ENCODE data around the gene ALK.

Gene ALK

DNA sequence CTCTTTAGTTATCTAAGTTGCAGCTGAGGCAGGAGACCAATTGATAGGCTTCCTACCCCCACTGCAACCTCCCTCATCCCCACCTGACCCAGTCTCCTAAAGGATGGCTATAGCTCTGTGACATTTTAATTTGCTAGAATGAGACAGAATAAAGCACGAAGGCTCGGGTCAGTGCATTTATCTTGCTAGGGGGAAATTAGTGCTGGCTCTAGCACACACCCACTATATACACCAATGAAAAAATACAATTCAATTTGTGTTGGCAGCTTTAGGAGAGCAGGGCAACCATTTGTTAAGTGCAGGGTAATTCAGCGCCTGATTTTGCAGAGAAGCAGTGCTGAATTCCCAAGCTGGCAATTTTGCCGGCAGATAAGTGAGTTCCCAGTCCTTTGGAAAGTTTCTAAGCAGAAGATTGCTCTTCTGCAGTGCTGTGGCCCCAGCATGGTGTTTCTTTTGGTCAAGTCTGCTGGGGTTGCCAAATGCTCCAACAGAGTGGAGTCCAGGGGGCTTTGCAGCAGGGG, 346.0 kb downstream of the ALK start:
- no peak overlapping the region for H3K4me3 ChIP-seq
- no peak for TF ChIP-seq CTCF (IDR thresholded peaks at IDR 0.05)
- H3K27me3 ChIP-seq = peaks cover 0 to 10% of the 10 kb centered on the region in 2 donors
- no peaks in the 10 kb centered on the region for H3K36me3 ChIP-seq
- DNase-seq = no peak
- H3K27ac ChIP-seq = no peak overlapping the region
- intact Hi-C loops (cut with DNase I; ENCODE audit: low total_unique reads) = no loop called here
- no peaks in the 10 kb centered on the region for H3K9me3 ChIP-seq
- H3K4me1 ChIP-seq = no peaks in the 10 kb centered on the region

DNA sequence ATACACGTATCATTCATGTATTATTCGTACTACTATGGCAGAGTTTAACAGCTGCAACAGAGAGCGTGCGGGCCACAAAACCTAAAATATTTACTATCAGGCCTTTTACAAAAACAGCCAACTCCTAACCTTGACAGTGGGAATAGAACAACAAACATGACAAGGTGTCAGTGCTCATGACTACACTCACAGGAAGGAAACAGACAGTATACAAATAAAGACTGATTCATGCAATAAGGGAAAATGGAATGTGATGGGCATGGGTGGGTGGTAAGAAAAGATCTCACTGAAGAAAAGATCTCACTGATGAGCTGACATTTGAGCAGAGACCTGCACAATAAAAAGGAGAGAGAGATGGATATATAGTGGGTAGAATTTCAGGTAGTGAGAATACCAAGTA, 347.8 kb downstream of the ALK start:
- no peak overlapping the region for H3K27ac ChIP-seq
- no peak for DNase-seq
- intact Hi-C loops (cut with DNase I; ENCODE audit: low total_unique reads) = no loop called here
- no peaks in the 10 kb centered on the region for H3K4me1 ChIP-seq
- H3K27me3 ChIP-seq = peaks cover 0 to 13% of the 10 kb centered on the region in 2 donors
- H3K36me3 ChIP-seq = no peaks in the 10 kb centered on the region
- no peaks in the 10 kb centered on the region for H3K9me3 ChIP-seq
- no peak overlapping the region for H3K4me3 ChIP-seq
- no peak for TF ChIP-seq CTCF (IDR thresholded peaks at IDR 0.05)

DNA sequence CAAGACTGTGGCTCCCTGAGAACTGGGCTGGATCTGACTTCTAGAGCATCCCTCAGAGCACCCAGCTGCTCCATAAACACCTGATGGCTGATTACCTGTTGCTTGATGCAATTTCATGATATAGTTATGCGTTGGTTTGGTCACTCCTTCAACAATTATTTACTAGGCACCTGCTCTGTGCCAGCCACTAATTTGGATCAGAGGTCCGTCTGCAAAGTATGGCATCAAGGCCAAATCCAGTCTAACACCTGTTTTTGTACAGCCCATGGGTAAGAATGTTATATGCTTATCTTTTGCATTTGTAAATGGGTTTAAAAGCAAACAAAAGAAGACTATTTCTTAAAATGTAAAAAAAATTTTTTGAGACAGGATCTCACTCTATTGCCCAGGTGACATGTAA, 348.2 kb downstream of the ALK start:
- H3K27ac ChIP-seq = no peak overlapping the region
- no peak for TF ChIP-seq CTCF (IDR thresholded peaks at IDR 0.05)
- intact Hi-C loops (cut with DNase I; ENCODE audit: low total_unique reads) = no loop called here
- H3K9me3 ChIP-seq = no peaks in the 10 kb centered on the region
- H3K27me3 ChIP-seq = peaks cover 0 to 13% of the 10 kb centered on the region in 2 donors
- no peaks in the 10 kb centered on the region for H3K36me3 ChIP-seq
- no peak for DNase-seq
- no peak overlapping the region for H3K4me3 ChIP-seq
- no peaks in the 10 kb centered on the region for H3K4me1 ChIP-seq

DNA sequence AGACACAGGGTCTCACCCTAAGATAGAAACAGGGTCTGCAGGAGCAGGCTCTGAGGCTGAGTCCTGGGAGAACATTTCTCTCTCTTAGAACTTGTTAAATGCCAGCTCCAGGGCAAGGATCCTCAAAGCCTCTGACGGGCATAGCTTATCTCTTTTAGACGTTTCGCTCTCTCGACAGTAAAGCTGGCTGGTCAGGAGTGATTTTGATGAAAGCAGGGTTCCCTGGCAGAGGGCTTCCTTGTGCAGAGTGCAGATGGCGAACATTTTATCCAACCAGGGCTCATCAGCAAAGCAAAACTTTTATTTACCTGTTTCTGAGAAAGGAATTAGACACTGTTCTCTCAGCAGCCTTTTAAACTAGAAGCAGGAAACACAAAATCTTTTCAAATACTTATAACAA, 350.8 kb downstream of the ALK start:
- Histone ChIP-seq H3K36me3 (no peaks in the 10 kb centered on the region), H3K27me3 (peaks cover 0 to 3% of the 10 kb centered on the region in 2 donors), H3K4me1 (no peaks in the 10 kb centered on the region), H3K27ac (no peak overlapping the region), H3K9me3 (no peaks in the 10 kb centered on the region), H3K4me3 (no peak overlapping the region)
- DNase-seq = no peak
- intact Hi-C loops (cut with DNase I; ENCODE audit: low total_unique reads) = no loop called here
- TF ChIP-seq CTCF (IDR thresholded peaks at IDR 0.05) = no peak

DNA sequence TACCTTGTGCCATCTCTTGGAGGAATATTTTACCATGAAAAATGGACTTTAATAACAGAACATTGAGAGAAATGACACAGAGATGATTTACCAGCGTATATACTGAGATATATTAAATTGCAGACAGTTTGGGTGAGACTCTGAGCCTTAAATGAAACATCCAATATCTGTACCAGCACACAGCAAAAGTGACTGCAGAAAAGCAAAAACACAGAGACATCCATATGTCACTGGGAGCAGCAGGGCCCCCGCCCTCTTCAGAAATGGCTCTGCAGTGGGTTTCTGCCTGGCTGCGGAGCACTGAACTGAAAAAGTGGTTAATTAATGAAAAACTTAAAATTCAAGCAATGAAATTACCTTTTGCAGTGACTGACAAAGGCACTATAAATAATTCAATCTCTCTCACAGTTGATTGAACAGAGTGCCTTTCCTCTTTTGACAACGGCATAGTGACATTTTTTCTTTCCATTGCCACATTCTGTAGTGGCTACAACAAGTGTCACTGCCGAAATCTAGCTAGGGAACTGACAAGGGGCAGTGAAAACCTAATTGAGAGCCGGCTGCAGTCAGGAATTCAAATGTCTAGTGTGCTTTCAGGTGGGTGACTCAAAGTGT, 353.4 kb downstream of the ALK start:
- no peak overlapping the region for H3K27ac ChIP-seq
- no peak for TF ChIP-seq CTCF (IDR thresholded peaks at IDR 0.05)
- H3K4me1 ChIP-seq = no peaks in the 10 kb centered on the region
- peaks cover 0 to 3% of the 10 kb centered on the region in 2 donors for H3K27me3 ChIP-seq
- no peak overlapping the region for H3K4me3 ChIP-seq
- no peaks in the 10 kb centered on the region for H3K36me3 ChIP-seq
- intact Hi-C loops (cut with DNase I; ENCODE audit: low total_unique reads) = no loop called here
- DNase-seq = no peak
- no peaks in the 10 kb centered on the region for H3K9me3 ChIP-seq

GRCh38 chr2:29563697-29564096, 357.7 kb downstream of the ALK start:
- Histone ChIP-seq H3K27me3 (no peaks in the 10 kb centered on the region), H3K4me1 (no peaks in the 10 kb centered on the region), H3K4me3 (no peak overlapping the region), H3K27ac (no peak overlapping the region), H3K36me3 (no peaks in the 10 kb centered on the region), H3K9me3 (no peaks in the 10 kb centered on the region)
- intact Hi-C loops (cut with DNase I; ENCODE audit: low total_unique reads) = no loop called here
- no peak for DNase-seq
- no peak for TF ChIP-seq CTCF (IDR thresholded peaks at IDR 0.05)

Data from tibial artery (tissue), 4 donors.